Endothelial cell of umbilical vein (primary cell): ENCODE measurements around the gene BIRC6. TPM values are rescaled to one million over a fixed set of nuclear protein-coding genes. Genes with fewer than 3 reads are reported as not detected.

Experiments used
- BruUV-seq: library from RNA; stranded (reverse); fragments of 400-500 nt; replicated peaks from 2 replicates; lab custom pipeline; 2021; lab: Mats Ljungman, UMichigan
- CTCF ChIA-PET: fragments of 300-600, 350-600 bp; sonication (Branson Sonifier 250); formaldehyde crosslinking; loops from one replicate; lab custom pipeline; 2021; ENCODE audit warnings: antibody characterized with exemption, inconsistent platforms; lab: Charles Lee
- POLR2A ChIA-PET: fragments of 300-600, 350-600 bp; sonication (Branson Sonifier 250); formaldehyde crosslinking; loops from one replicate; lab custom pipeline; 2021; ENCODE audit warnings: antibody characterized with exemption, inconsistent platforms; lab: Charles Lee
- DNase-seq: peaks from one replicate; pipeline ENCODE4 v3.0.0-alpha.2; 2011; ENCODE audit warnings: low read depth, low spot score
- FAIRE-seq: peaks from 2 replicates; lab custom pipeline; 2011; peaks lifted over from hg19 to GRCh38; lab: Jason Lieb, UNC
- H2AFZ ChIP-seq: 2 replicates; pipeline ENCODE4 v1.6.0; 2012; ENCODE audit warnings: low read depth, low read length, control low read depth, inconsistent platforms
- H3K27ac ChIP-seq: 2 replicates; pipeline ENCODE4 v1.5.1; 2011; ENCODE audit warnings: low read depth, mild to moderate bottlenecking, control low read depth, low read length, moderate library complexity; ENCODE audit not compliant: insufficient read depth
- H3K27me3 ChIP-seq, 2 experiments: 2 replicates each; pipeline versions ENCODE4 v1.6.0 to v1.6.1; 2011; ENCODE audit warnings: low read length in 2 of 2, mixed read lengths in 1 of 2; ENCODE audit not compliant: control insufficient read depth in 2 of 2, insufficient read depth in 2 of 2
- H3K36me3 ChIP-seq, 2 experiments: 2 replicates in 1 of 2; 3 replicates in 1 of 2; pipeline ENCODE4 v1.5.1; 2011; ENCODE audit warnings: low read length in 2 of 2, mild to moderate bottlenecking in 1 of 2, moderate library complexity in 1 of 2; ENCODE audit not compliant: control insufficient read depth in 2 of 2, insufficient read depth in 2 of 2; ENCODE audit errors: extremely low read depth in 1 of 2
- H3K4me1 ChIP-seq: 3 replicates; pipeline ENCODE4 v1.5.1; 2011; ENCODE audit warnings: mild to moderate bottlenecking, low read length; ENCODE audit not compliant: control insufficient read depth, insufficient read depth; ENCODE audit errors: extremely low read depth
- H3K4me2 ChIP-seq: 2 replicates; pipeline ENCODE4 v1.6.1; 2011; ENCODE audit warnings: low read length, control low read depth, mixed read lengths; ENCODE audit not compliant: insufficient read depth
- H3K4me3 ChIP-seq, 3 experiments: fragments of 200-600 bp in 1 of 3; sonication (generic), shearing (Covaris generic) in 1 of 3; replicated peaks in 1 of 3; 2 replicates each; pipeline ENCODE4 v1.5.1; 2011 to 2016; ENCODE audit warnings: control low read depth in 3 of 3, low read length in 3 of 3, mild to moderate bottlenecking in 2 of 3, inconsistent platforms in 1 of 3, low read depth in 1 of 3, moderate library complexity in 1 of 3; ENCODE audit not compliant: insufficient read depth in 1 of 3
- H3K79me2 ChIP-seq: 2 replicates; pipeline ENCODE4 v1.6.0; 2012; ENCODE audit warnings: low read length, inconsistent platforms; ENCODE audit not compliant: control insufficient read depth, insufficient read depth
- H3K9ac ChIP-seq: replicated peaks from 2 replicates; pipeline ENCODE3; 2011; ENCODE audit warnings: low read length, control low read depth; ENCODE audit not compliant: insufficient read depth; ENCODE audit errors: extremely low read depth
- H3K9me1 ChIP-seq: replicated peaks from 3 replicates; pipeline ENCODE4 v1.6.0; 2011; ENCODE audit warnings: mild to moderate bottlenecking, low read length; ENCODE audit not compliant: control insufficient read depth, insufficient read depth; ENCODE audit errors: extremely low read depth
- H3K9me3 ChIP-seq: replicated peaks from 2 replicates; pipeline ENCODE4 v1.5.1; 2012; ENCODE audit warnings: low read length, inconsistent platforms; ENCODE audit not compliant: control insufficient read depth, insufficient read depth
- H4K20me1 ChIP-seq: replicated peaks from 2 replicates; pipeline ENCODE3; 2011; ENCODE audit warnings: mild to moderate bottlenecking, low read length; ENCODE audit not compliant: control insufficient read depth, insufficient read depth; ENCODE audit errors: extremely low read depth
- EZH2 ChIP-seq: IDR thresholded peaks from 2 replicates; pipeline ENCODE4 v1.6.1; 2012; ENCODE audit warnings: borderline replicate concordance, low read depth, mild to moderate bottlenecking, moderate library complexity, low read length, inconsistent platforms; ENCODE audit not compliant: severe bottlenecking
- FOS ChIP-seq: IDR thresholded peaks from 2 replicates; pipeline ENCODE4 v1.6.1; 2011; ENCODE audit warnings: mild to moderate bottlenecking, low read length, moderate library complexity, borderline replicate concordance; ENCODE audit not compliant: insufficient read depth
- GATA2 ChIP-seq: IDR thresholded peaks from 2 replicates; pipeline ENCODE4 v1.7.0; 2011; ENCODE audit warnings: low read depth, mild to moderate bottlenecking, moderate library complexity, mixed read lengths, low read length; ENCODE audit not compliant: insufficient read length, insufficient read depth
- JUN ChIP-seq: IDR thresholded peaks from 2 replicates; pipeline ENCODE4 v1.6.1; 2011; ENCODE audit warnings: borderline replicate concordance, low read depth; ENCODE audit not compliant: insufficient read length, insufficient read depth
- MYC ChIP-seq: IDR thresholded peaks from one replicate; pipeline ENCODE4 v1.6.1; 2011; ENCODE audit warnings: mild to moderate bottlenecking, low read depth, low read length
- POLR2A ChIP-seq: IDR thresholded peaks from 2 replicates; pipeline ENCODE4 v1.6.1; 2012; ENCODE audit warnings: low read depth, mild to moderate bottlenecking, control low read depth, low read length
- POLR2AphosphoS5 ChIP-seq: IDR thresholded peaks from 2 replicates; pipeline ENCODE4 v1.6.1; 2012; ENCODE audit warnings: low read depth, mild to moderate bottlenecking, control low read depth, low read length, moderate library complexity; ENCODE audit not compliant: insufficient read depth
- dilution Hi-C: fragments of 300-500 bp; cut with MboI; formaldehyde crosslinking; loops from one replicate; pipeline ENCODE4 v1.15.0; 2019; ENCODE audit warnings: low sequenced_read_pairs; ENCODE audit not compliant: extremely low pct_ligation_motif_present
- intact Hi-C: fragments of 100-400 bp; cut with micrococcal nuclease; formaldehyde crosslinking; loops from one replicate; pipeline ENCODE4 v1.10.0; 2022
- polyA plus RNA-seq, 4 experiments: library from polyadenylated mRNA; depleted of rRNA in 3 of 4; stranded (reverse) in 3 of 4; unstranded in 1 of 4; fragments of >200 nt; gene quantifications; 2 replicates each; pipeline versions ENCODE4 v1.2.1 to v1.2.3, GENCODE V29; 2011 to 2012; ENCODE audit warnings: missing spikeins in 1 of 4
- total RNA-seq: library from RNA; stranded (reverse); gene quantifications from 2 replicates; pipeline ENCODE4 v1.2.3, GENCODE V29; 2021
- TF ChIP-seq, protein P1 (sequence below): IDR thresholded peaks from 2 replicates; pipeline ENCODE4 v1.6.1; 2011; ENCODE audit not compliant: insufficient read depth, insufficient read length
- TF ChIP-seq, protein P2 (sequence below), 2 donors: IDR thresholded peaks; 1 replicate in 1 of 2; 2 replicates in 1 of 2; pipeline ENCODE4 v1.5.1; 2011; ENCODE audit warnings: low read length in 2 of 2, mild to moderate bottlenecking in 2 of 2, moderate library complexity in 2 of 2, control low read depth in 1 of 2, inconsistent platforms in 1 of 2, low read depth in 1 of 2; ENCODE audit not compliant: insufficient read depth in 1 of 2; ENCODE audit errors: extremely low read depth in 1 of 2

The BIRC6 gene
- total and polyA plus RNA-seq, 2 donors (not counting 3 experiments of a cell fraction or from before 2014, with no cell fraction given), result 34.2 to 83.1 TPM

DNA sequence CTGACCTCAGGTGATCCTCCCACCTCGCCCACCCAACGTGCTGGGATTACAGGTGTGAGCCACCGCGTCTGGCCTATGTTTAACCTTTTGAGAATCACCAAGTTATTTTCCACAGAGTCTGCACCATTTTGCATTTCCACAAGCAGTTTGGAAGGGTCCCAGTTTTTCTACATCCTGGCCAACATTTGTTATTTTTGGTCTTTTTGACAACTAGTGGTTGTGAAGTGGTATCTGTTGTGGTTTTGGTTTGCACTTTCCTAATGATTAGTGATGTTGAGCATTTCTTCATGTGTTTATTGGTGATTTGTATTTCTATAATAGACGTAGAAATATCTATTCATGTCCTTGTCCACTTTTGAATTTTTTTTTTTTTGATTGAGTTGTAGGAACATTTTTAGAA, 67.9 kb downstream of the BIRC6 start:
- Histone ChIP-seq H3K27me3 (no peaks in the 10 kb centered on the region), H3K4me3 (no peak overlapping the region), H3K9me3 (no peaks in the 10 kb centered on the region), H3K27ac (no peak overlapping the region), H3K9me1 (no peaks in the 10 kb centered on the region), H3K79me2 (peaks cover 82% of the 10 kb centered on the region), H3K36me3 (no peaks in the 10 kb centered on the region), H4K20me1 (peaks cover 6% of the 10 kb centered on the region), H3K9ac (no peak overlapping the region), H2AFZ (no peak overlapping the region), H3K4me1 (no peaks in the 10 kb centered on the region), H3K4me2 (no peak overlapping the region)
- CTCF ChIA-PET, result no interaction called here
- DNase-seq (no peak), FAIRE-seq (no peak)
- TF ChIP-seq MYC (no peak), EZH2 (no peak)
- TF ChIP-seq, protein P1, sequence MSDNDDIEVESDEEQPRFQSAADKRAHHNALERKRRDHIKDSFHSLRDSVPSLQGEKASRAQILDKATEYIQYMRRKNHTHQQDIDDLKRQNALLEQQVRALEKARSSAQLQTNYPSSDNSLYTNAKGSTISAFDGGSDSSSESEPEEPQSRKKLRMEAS, result no peak
- intact Hi-C loops, result no loop called here
- POLR2A ChIA-PET, result no interaction called here
- no TSS peak for BruUV-seq
- dilution Hi-C loops, result no loop called here

DNA sequence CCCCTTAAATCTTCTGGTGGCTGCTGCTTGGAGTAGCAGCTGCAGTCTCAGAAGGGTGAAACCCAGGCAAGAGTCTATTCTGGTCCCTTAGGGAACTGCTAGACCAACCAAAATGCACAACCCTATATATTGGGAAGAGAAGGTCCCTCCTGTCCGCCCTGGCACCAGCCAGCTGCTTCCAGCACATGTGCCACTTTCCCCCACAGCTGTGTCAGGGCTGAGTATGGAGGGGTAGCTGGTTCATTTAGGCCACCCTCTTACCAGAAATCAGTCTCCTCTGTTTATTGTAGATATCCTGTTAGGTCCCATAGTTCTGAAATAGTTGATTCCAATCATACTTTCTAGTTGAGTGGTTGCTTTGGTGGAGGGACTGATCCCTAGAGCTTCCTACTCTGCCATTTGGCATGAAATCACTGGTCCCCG, 68.9 kb downstream of the BIRC6 start:
- H2AFZ ChIP-seq, result no peak overlapping the region
- no peaks in the 10 kb centered on the region for H3K36me3 ChIP-seq
- H3K9ac ChIP-seq, result no peak overlapping the region
- H3K4me2 ChIP-seq, result no peak overlapping the region
- FAIRE-seq, result no peak
- ChIA-PET POLR2A (no interaction called here), CTCF (no interaction called here)
- peaks cover 75% of the 10 kb centered on the region for H3K79me2 ChIP-seq
- H3K9me3 ChIP-seq, result no peaks in the 10 kb centered on the region
- TF ChIP-seq POLR2A (no peak), POLR2AphosphoS5 (no peak), JUN (no peak), GATA2 (no peak), FOS (no peak)
- TF ChIP-seq, protein P1, result no peak
- TF ChIP-seq, protein P2, sequence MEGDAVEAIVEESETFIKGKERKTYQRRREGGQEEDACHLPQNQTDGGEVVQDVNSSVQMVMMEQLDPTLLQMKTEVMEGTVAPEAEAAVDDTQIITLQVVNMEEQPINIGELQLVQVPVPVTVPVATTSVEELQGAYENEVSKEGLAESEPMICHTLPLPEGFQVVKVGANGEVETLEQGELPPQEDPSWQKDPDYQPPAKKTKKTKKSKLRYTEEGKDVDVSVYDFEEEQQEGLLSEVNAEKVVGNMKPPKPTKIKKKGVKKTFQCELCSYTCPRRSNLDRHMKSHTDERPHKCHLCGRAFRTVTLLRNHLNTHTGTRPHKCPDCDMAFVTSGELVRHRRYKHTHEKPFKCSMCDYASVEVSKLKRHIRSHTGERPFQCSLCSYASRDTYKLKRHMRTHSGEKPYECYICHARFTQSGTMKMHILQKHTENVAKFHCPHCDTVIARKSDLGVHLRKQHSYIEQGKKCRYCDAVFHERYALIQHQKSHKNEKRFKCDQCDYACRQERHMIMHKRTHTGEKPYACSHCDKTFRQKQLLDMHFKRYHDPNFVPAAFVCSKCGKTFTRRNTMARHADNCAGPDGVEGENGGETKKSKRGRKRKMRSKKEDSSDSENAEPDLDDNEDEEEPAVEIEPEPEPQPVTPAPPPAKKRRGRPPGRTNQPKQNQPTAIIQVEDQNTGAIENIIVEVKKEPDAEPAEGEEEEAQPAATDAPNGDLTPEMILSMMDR (IDR thresholded peaks at IDR 0.05; ENCODE audit: extremely low read depth in 1 of 2, insufficient read depth in 1 of 2, low read depth in 1 of 2, low read length in 2 of 2), result no peak
- intact Hi-C loops, result no loop called here
- no peaks in the 10 kb centered on the region for H3K27me3 ChIP-seq
- no peak overlapping the region for H3K4me3 ChIP-seq
- DNase-seq, result no peak
- no peaks in the 10 kb centered on the region for H3K9me1 ChIP-seq
- no peaks in the 10 kb centered on the region for H3K4me1 ChIP-seq
- no peak overlapping the region for H3K27ac ChIP-seq
- no TSS peak for BruUV-seq
- dilution Hi-C loops, result no loop called here
- peaks cover 6% of the 10 kb centered on the region for H4K20me1 ChIP-seq
